Kidney capillary endothelial cell (primary cell): ENCODE data around the gene PRLR.

Experiments
- DNase-seq: peaks from one replicate; pipeline ENCODE4 v3.0.0-alpha.2; 2018; ENCODE audit warnings: low spot score

The PRLR gene

GRCh38 chr5:35159370-35159742, 70.9 kb downstream of the PRLR start:
- DNase-seq, result no peak

GRCh38 chr5:35158622-35159369, 71.5 kb downstream of the PRLR start:
- no peak for DNase-seq

GRCh38 chr5:35158204-35158603, 72.1 kb downstream of the PRLR start:
- no peak for DNase-seq

GRCh38 chr5:35153375-35153932, 76.8 kb downstream of the PRLR start:
- DNase-seq, result no peak

- no peak for DNase-seq
Observed at GRCh38 chr5:35152733-35153132, 77.6 kb downstream of the PRLR start.

GRCh38 chr5:35151146-35151920, 79.0 kb downstream of the PRLR start:
- DNase-seq, result no peak

GRCh38 chr5:35149041-35149440, 81.2 kb downstream of the PRLR start:
- DNase-seq, result no peak

GRCh38 chr5:35146406-35146805, 83.9 kb downstream of the PRLR start:
- no peak for DNase-seq

- no peak for DNase-seq
Observed at GRCh38 chr5:35145691-35146317, 84.5 kb downstream of the PRLR start.

- no peak for DNase-seq
Observed at GRCh38 chr5:35145012-35145411, 85.3 kb downstream of the PRLR start.

- no peak for DNase-seq
Observed at GRCh38 chr5:35143841-35144240, 86.4 kb downstream of the PRLR start.

GRCh38 chr5:35141739-35142138, 88.5 kb downstream of the PRLR start:
- DNase-seq, result no peak

- peak; percentile 4 for DNase-seq
Observed at GRCh38 chr5:35138232-35138631, 92.1 kb downstream of the PRLR start.

GRCh38 chr5:35136386-35136785, 93.9 kb downstream of the PRLR start:
- peak; percentile 70 for DNase-seq

GRCh38 chr5:35135239-35135700, 95.0 kb downstream of the PRLR start:
- no peak for DNase-seq

- no peak for DNase-seq
Observed at GRCh38 chr5:35134278-35135030, 95.8 kb downstream of the PRLR start.

- DNase-seq, result no peak
Observed at GRCh38 chr5:35133186-35133585, 97.1 kb downstream of the PRLR start.

GRCh38 chr5:35131723-35132122, 98.6 kb downstream of the PRLR start:
- DNase-seq, result no peak

- DNase-seq, result no peak
Observed at GRCh38 chr5:35129921-35130485, 100.3 kb downstream of the PRLR start.

- DNase-seq, result peak; percentile 11
Observed at GRCh38 chr5:35129276-35129675, 101.0 kb downstream of the PRLR start.

- no peak for DNase-seq
Observed at GRCh38 chr5:35127006-35127405, 103.3 kb downstream of the PRLR start.

GRCh38 chr5:35125746-35126145, 104.5 kb downstream of the PRLR start:
- DNase-seq, result no peak
